ENCODE measurements around the gene LOXL1.

The LOXL1 gene

DNA sequence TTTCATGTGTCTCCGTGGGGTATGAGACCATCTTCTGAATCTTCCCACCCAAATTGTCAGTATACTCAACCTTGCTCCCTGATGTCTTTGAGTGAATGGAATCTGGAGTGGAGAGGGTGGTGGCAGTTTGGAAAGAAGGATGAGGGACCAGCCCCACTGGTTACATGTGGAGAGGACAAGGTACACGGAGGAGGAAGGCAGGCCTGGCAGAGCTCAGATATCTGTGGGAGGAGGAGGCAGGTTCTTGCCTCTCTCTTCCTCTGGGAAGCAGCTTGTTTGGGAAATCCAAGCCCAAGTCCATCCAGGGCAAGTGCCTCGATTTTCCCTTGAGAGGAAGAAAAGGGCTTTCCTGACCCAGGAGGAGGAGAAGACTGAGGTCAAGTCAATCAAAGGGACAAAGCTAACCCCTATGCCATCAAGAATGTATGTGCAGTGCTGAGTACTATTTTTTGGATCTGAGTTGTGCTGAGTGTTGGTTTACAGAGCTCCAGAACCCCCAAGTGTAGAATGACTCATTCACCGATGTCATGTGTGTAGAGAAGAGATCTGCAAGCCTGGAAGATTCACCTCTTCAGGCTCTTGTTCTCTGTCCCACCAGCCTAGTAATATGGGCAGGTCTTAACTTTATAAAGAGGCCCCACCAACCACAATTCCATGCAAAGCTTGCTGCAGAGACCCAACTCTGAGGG, 19.8 kb upstream of the LOXL1 start:
- TF ChIP-seq TCF4 (CRISPR knock-in tag; IDR thresholded peaks at IDR 0.05; ENCODE audit: borderline replicate concordance) (no peak), ESRRG (CRISPR knock-in tag; IDR thresholded peaks at IDR 0.05) (no peak), ARNTL (CRISPR knock-in tag; IDR thresholded peaks at IDR 0.05; ENCODE audit: borderline replicate concordance, low read depth) (no peak)
- ATAC-seq, result no peak

DNA sequence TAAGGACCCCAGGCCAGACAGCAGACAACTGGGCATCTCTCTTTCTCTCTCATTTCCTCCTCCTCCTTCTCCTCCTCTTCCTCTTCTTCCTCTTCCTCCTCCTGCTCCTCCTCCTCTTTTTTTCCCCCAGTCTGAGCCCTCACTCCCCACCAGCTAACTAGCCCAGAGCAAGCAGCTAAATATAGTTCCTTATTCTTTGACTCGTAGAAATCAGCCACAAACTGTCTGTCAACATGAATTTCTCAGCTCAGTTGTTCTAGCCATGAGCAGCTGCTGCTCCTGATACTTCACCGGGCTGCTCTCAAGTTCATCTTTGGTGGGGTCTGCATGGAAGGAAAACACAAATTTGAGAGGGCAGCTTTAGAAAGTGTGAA, 19.2 kb upstream of the LOXL1 start:
- no peak for ATAC-seq

GRCh38 chr15:73908030-73908821, 18.0 kb upstream of the LOXL1 start:
- TF ChIP-seq, protein P1, sequence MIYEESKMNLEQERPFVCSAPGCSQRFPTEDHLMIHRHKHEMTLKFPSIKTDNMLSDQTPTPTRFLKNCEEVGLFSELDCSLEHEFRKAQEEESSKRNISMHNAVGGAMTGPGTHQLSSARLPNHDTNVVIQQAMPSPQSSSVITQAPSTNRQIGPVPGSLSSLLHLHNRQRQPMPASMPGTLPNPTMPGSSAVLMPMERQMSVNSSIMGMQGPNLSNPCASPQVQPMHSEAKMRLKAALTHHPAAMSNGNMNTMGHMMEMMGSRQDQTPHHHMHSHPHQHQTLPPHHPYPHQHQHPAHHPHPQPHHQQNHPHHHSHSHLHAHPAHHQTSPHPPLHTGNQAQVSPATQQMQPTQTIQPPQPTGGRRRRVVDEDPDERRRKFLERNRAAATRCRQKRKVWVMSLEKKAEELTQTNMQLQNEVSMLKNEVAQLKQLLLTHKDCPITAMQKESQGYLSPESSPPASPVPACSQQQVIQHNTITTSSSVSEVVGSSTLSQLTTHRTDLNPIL (CRISPR knock-in tag; IDR thresholded peaks at IDR 0.05; ENCODE audit: low read depth), result no peak
- TF ChIP-seq TSHZ2 (CRISPR knock-in tag; IDR thresholded peaks at IDR 0.05), result no peak
- ATAC-seq, result peak; percentile 100

More for the DNA sequence above, 19.2 kb upstream of the LOXL1 start:
- no peak for TF ChIP-seq ARNTL (CRISPR knock-in tag; IDR thresholded peaks at IDR 0.05; ENCODE audit: borderline replicate concordance, low read depth)
- TF ChIP-seq ESRRG (CRISPR knock-in tag; IDR thresholded peaks at IDR 0.05), result no peak
- TF ChIP-seq ZC3H10 (CRISPR knock-in tag; IDR thresholded peaks at IDR 0.05), result no peak
- TF ChIP-seq, protein P2, sequence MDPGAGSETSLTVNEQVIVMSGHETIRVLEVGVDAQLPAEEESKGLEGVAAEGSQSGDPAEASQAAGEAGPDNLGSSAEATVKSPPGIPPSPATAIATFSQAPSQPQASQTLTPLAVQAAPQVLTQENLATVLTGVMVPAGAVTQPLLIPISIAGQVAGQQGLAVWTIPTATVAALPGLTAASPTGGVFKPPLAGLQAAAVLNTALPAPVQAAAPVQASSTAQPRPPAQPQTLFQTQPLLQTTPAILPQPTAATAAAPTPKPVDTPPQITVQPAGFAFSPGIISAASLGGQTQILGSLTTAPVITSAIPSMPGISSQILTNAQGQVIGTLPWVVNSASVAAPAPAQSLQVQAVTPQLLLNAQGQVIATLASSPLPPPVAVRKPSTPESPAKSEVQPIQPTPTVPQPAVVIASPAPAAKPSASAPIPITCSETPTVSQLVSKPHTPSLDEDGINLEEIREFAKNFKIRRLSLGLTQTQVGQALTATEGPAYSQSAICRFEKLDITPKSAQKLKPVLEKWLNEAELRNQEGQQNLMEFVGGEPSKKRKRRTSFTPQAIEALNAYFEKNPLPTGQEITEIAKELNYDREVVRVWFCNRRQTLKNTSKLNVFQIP (CRISPR knock-in tag; IDR thresholded peaks at IDR 0.05; ENCODE audit: borderline replicate concordance, low read depth), result no peak
- TF ChIP-seq TOX (CRISPR knock-in tag; IDR thresholded peaks at IDR 0.05; ENCODE audit: borderline replicate concordance), result no peak
- TF ChIP-seq BACH2 (CRISPR knock-in tag; IDR thresholded peaks at IDR 0.05; ENCODE audit: borderline replicate concordance), result no peak
- TF ChIP-seq, protein P1 (CRISPR knock-in tag; IDR thresholded peaks at IDR 0.05; ENCODE audit: low read depth), result no peak
- TF ChIP-seq OSR1 (CRISPR knock-in tag; IDR thresholded peaks at IDR 0.05), result no peak

- ATAC-seq, result no peak
- no peak for TF ChIP-seq BACH2 (CRISPR knock-in tag; IDR thresholded peaks at IDR 0.05; ENCODE audit: borderline replicate concordance)
- TF ChIP-seq RARB (CRISPR knock-in tag; IDR thresholded peaks at IDR 0.05), result no peak
- no peak for TF ChIP-seq ZFP3 (CRISPR knock-in tag; IDR thresholded peaks at IDR 0.05)
Observed at GRCh38 chr15:73908822-73909122, 17.5 kb upstream of the LOXL1 start.

DNA sequence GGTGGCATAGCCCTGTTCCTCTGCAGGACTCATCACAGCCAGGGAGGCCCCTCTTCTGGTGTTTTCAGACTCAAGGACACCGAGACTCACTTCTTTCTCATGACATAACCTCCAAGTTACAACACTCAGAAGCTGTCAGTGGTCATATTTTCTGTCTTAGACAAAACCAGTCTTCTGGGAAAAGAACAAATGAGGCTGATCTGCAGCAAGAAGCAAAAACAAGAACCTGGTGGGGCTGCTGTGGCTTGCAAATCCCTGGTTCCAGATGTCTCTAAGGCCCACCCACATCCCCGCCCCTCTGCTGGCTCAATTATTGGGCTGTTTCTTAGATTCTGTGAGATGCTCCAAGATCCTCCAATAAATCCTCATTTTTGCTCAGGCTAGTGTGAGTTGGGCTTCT, 16.6 kb upstream of the LOXL1 start:
- TF ChIP-seq ZFP3 (CRISPR knock-in tag; IDR thresholded peaks at IDR 0.05) (no peak), ZNF565 (CRISPR knock-in tag; conservative IDR thresholded peaks at IDR 0.05; ENCODE audit: low read depth) (no peak), SNAI2 (CRISPR knock-in tag; IDR thresholded peaks at IDR 0.05) (no peak), BACH2 (CRISPR knock-in tag; IDR thresholded peaks at IDR 0.05; ENCODE audit: borderline replicate concordance) (no peak), ARNTL (CRISPR knock-in tag; IDR thresholded peaks at IDR 0.05; ENCODE audit: borderline replicate concordance, low read depth) (no peak), ISL1 (CRISPR knock-in tag; IDR thresholded peaks at IDR 0.05) (no peak), PPARA (CRISPR knock-in tag; IDR thresholded peaks at IDR 0.05; ENCODE audit: borderline replicate concordance) (no peak), TSHZ2 (CRISPR knock-in tag; IDR thresholded peaks at IDR 0.05) (no peak), GLIS3 (CRISPR knock-in tag; IDR thresholded peaks at IDR 0.05) (no peak)
- TF ChIP-seq, protein P1 (CRISPR knock-in tag; IDR thresholded peaks at IDR 0.05; ENCODE audit: low read depth), result no peak
- TF ChIP-seq, protein P2 (CRISPR knock-in tag; IDR thresholded peaks at IDR 0.05; ENCODE audit: borderline replicate concordance, low read depth), result no peak
- ATAC-seq, result no peak
